ENCODE data around the gene ERBB4. TPM values are rescaled to one million over a fixed set of nuclear protein-coding genes. Genes with fewer than 3 reads are reported as not detected.

ERBB4 gene
- total RNA-seq, 1 donor from 2014 or later = 9.9 TPM

GRCh38 chr2:211845338-211846035 lies 693.1 kb downstream of the ERBB4 start:
- TF ChIP-seq, protein P1, sequence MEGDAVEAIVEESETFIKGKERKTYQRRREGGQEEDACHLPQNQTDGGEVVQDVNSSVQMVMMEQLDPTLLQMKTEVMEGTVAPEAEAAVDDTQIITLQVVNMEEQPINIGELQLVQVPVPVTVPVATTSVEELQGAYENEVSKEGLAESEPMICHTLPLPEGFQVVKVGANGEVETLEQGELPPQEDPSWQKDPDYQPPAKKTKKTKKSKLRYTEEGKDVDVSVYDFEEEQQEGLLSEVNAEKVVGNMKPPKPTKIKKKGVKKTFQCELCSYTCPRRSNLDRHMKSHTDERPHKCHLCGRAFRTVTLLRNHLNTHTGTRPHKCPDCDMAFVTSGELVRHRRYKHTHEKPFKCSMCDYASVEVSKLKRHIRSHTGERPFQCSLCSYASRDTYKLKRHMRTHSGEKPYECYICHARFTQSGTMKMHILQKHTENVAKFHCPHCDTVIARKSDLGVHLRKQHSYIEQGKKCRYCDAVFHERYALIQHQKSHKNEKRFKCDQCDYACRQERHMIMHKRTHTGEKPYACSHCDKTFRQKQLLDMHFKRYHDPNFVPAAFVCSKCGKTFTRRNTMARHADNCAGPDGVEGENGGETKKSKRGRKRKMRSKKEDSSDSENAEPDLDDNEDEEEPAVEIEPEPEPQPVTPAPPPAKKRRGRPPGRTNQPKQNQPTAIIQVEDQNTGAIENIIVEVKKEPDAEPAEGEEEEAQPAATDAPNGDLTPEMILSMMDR (conservative IDR thresholded peaks at IDR 0.05) = no peak
- H3K27ac Mint-ChIP-seq = no peak overlapping the region
- H3K27me3 Mint-ChIP-seq = no peaks in the 10 kb centered on the region
- H3K4me3 Mint-ChIP-seq = no peak overlapping the region
- no peaks in the 10 kb centered on the region for H3K9me3 Mint-ChIP-seq
- H3K4me1 Mint-ChIP-seq (ENCODE audit: unreplicated experiment) = peaks cover 6% of the 10 kb centered on the region
- no peaks in the 10 kb centered on the region for H3K36me3 Mint-ChIP-seq
- DNase-seq (ENCODE audit: extremely low spot score, unreplicated experiment) = no peak

- TF ChIP-seq, protein P1 (conservative IDR thresholded peaks at IDR 0.05) = no peak
- Mint-ChIP-seq H3K4me1 (ENCODE audit: unreplicated experiment) (no peaks in the 10 kb centered on the region), H3K9me3 (no peaks in the 10 kb centered on the region), H3K4me3 (no peak overlapping the region), H3K36me3 (no peaks in the 10 kb centered on the region), H3K27ac (no peak overlapping the region), H3K27me3 (no peaks in the 10 kb centered on the region)
- no peak for DNase-seq (ENCODE audit: extremely low spot score, unreplicated experiment)
Observed at GRCh38 chr2:211837706-211838105, 700.9 kb downstream of the ERBB4 start.

GRCh38 chr2:211837206-211837605 lies 701.4 kb downstream of the ERBB4 start:
- no peak overlapping the region for H3K4me3 Mint-ChIP-seq
- no peaks in the 10 kb centered on the region for H3K27me3 Mint-ChIP-seq
- no peak for DNase-seq (ENCODE audit: extremely low spot score, unreplicated experiment)
- no peaks in the 10 kb centered on the region for H3K4me1 Mint-ChIP-seq (ENCODE audit: unreplicated experiment)
- no peaks in the 10 kb centered on the region for H3K9me3 Mint-ChIP-seq
- H3K36me3 Mint-ChIP-seq = no peaks in the 10 kb centered on the region
- no peak overlapping the region for H3K27ac Mint-ChIP-seq
- TF ChIP-seq, protein P1 (conservative IDR thresholded peaks at IDR 0.05) = no peak

- H3K4me3 Mint-ChIP-seq = no peak overlapping the region
- H3K36me3 Mint-ChIP-seq = no peaks in the 10 kb centered on the region
- no peaks in the 10 kb centered on the region for H3K9me3 Mint-ChIP-seq
- DNase-seq (ENCODE audit: extremely low spot score, unreplicated experiment) = no peak
- no peaks in the 10 kb centered on the region for H3K27me3 Mint-ChIP-seq
- H3K4me1 Mint-ChIP-seq (ENCODE audit: unreplicated experiment) = no peaks in the 10 kb centered on the region
- H3K27ac Mint-ChIP-seq = no peak overlapping the region
- TF ChIP-seq, protein P1 (conservative IDR thresholded peaks at IDR 0.05) = no peak
Observed at GRCh38 chr2:211836409-211836808, 702.2 kb downstream of the ERBB4 start.

DNA sequence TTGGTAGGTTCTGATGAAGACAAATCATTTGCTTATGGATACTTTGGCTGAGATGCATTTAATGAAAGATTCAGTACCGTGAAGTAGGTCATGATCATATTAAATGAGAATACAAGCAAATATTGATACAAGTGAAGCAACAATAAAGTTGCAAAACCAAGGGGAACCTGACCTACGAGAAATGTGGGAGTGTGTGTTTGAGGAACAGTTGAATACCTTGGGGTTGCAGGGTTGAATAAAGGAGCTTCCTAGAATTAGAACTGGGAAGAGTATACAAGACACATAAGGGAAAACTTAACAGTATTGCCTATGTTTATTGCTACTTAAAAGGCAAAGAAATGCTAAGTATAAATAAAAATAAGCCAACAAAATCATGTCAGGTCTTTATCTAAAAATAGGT lies 702.9 kb downstream of the ERBB4 start:
- Mint-ChIP-seq H3K4me1 (ENCODE audit: unreplicated experiment) (no peaks in the 10 kb centered on the region), H3K4me3 (no peak overlapping the region), H3K27ac (no peak overlapping the region), H3K36me3 (no peaks in the 10 kb centered on the region), H3K9me3 (no peaks in the 10 kb centered on the region), H3K27me3 (no peaks in the 10 kb centered on the region)
- DNase-seq (ENCODE audit: extremely low spot score, unreplicated experiment) = no peak
- TF ChIP-seq, protein P1 (conservative IDR thresholded peaks at IDR 0.05) = no peak

Data from type B pancreatic cell (in vitro differentiated cells).